ENCODE measurements around the gene HYLS1. TPM values are rescaled to one million over a fixed set of nuclear protein-coding genes. Genes with fewer than 3 reads are reported as not detected.

HYLS1 gene
- total RNA-seq, 1 experiment from 2014 or later, result 8.6 TPM

DNA sequence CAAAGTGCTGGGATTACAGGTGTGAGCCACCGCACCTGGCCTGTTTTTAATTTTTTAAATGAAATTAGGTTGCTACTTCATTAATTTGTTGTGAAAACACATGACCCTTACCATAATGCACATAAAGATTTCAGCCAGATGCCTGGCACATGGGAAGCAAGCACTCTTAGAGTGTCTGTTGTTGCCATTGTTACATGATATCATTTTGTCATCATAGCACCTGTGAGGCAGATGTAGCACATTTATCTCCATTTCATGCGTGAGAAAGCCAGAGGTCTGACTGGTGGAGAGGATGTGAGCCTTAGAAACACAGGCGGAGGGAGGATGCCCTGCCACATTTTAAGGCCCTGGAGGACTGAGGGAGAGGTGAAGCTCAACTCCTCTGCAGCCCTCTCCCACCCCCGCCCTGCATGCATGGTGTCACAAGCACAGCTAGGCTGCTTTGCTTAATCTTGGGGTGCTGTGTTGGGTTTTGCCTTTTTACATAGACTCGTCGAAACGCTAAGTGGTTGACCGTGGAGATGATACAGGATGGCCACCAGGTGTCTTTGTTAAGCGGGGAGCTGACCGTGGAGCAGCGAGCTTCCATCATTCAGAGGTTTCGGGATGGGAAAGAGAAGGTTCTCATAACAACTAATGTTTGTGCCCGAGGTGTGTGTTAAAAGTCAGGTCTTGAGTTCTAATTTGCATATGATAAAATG lies 30.8 kb downstream of the HYLS1 start:
- no peaks in the 10 kb centered on the region for H3K9me3 ChIP-seq (ENCODE audit: control insufficient read depth, low read depth, low read length)
- H3K27me3 ChIP-seq (ENCODE audit: insufficient read depth, low read length), result no peaks in the 10 kb centered on the region
- H4K20me1 ChIP-seq (ENCODE audit: control insufficient read depth, insufficient read depth, insufficient read length), result no peaks in the 10 kb centered on the region
- H3K4me2 ChIP-seq (ENCODE audit: insufficient read depth, insufficient read length, low read length), result no peak overlapping the region
- no peak overlapping the region for H3K9ac ChIP-seq (ENCODE audit: extremely low read depth, insufficient read length, low read length)
- H3K4me1 ChIP-seq (ENCODE audit: insufficient read depth, low read length), result no peaks in the 10 kb centered on the region
- no peak overlapping the region for H3K23ac ChIP-seq (ENCODE audit: insufficient read length, low read depth, low read length)
- no peak overlapping the region for H3K18ac ChIP-seq (ENCODE audit: insufficient read length, low read depth, low read length)
- H3K79me2 ChIP-seq (ENCODE audit: insufficient read depth, low read length), result no peaks in the 10 kb centered on the region
- H3K14ac ChIP-seq (ENCODE audit: insufficient read depth, low read length), result no peak overlapping the region
- H4K8ac ChIP-seq (replicated peaks; ENCODE audit: insufficient read length, low read depth, low read length), result no peak overlapping the region
- no peak overlapping the region for H2BK15ac ChIP-seq (ENCODE audit: low read depth, low read length)
- H2BK5ac ChIP-seq (ENCODE audit: insufficient read length, low read length), result no peak overlapping the region
- Mint-ChIP-seq H3K36me3 (ENCODE audit: insufficient read depth in 1 of 3, low read depth in 3 of 3) (no peaks in the 10 kb centered on the region), H3K27me3 (ENCODE audit: low read depth) (no peaks in the 10 kb centered on the region; the same call in 1 of the 2 replicates), H3K4me1 (peaks cover 2 to 6% of the 10 kb centered on the region in 2 experiments; a peak in 3 of 4 replicates), H3K27ac (no peak overlapping the region), H3K4me3 (no peak overlapping the region), H3K9me3 (no peaks in the 10 kb centered on the region)
- H2AFZ ChIP-seq (ENCODE audit: low read length), result no peak overlapping the region
- no peak overlapping the region for H2BK120ac ChIP-seq (ENCODE audit: low read depth, low read length, poor library complexity, severe bottlenecking)
- H4K91ac ChIP-seq (ENCODE audit: insufficient read length, low read depth, low read length), result no peak overlapping the region
- H3K4ac ChIP-seq (ENCODE audit: low read depth, low read length), result no peak overlapping the region
- H4K5ac ChIP-seq (ENCODE audit: insufficient read length, low read depth, low read length), result no peak overlapping the region
- H3K56ac ChIP-seq (ENCODE audit: insufficient read length, low read depth, low read length), result no peak overlapping the region
- TF ChIP-seq, protein P1, sequence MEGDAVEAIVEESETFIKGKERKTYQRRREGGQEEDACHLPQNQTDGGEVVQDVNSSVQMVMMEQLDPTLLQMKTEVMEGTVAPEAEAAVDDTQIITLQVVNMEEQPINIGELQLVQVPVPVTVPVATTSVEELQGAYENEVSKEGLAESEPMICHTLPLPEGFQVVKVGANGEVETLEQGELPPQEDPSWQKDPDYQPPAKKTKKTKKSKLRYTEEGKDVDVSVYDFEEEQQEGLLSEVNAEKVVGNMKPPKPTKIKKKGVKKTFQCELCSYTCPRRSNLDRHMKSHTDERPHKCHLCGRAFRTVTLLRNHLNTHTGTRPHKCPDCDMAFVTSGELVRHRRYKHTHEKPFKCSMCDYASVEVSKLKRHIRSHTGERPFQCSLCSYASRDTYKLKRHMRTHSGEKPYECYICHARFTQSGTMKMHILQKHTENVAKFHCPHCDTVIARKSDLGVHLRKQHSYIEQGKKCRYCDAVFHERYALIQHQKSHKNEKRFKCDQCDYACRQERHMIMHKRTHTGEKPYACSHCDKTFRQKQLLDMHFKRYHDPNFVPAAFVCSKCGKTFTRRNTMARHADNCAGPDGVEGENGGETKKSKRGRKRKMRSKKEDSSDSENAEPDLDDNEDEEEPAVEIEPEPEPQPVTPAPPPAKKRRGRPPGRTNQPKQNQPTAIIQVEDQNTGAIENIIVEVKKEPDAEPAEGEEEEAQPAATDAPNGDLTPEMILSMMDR (conservative IDR thresholded peaks at IDR 0.05), result peak; percentile 52
- no peak overlapping the region for H2BK12ac ChIP-seq (ENCODE audit: insufficient read length, low read depth, low read length)
- WGBS (ENCODE audit: extremely low coverage, insufficient read length, low lambda C conversion rate), result no CpG with 5 or more reads among the region's 13 CpGs
- no peak overlapping the region for H3K27ac ChIP-seq (ENCODE audit: insufficient read length, low read depth, low read length)
- no peaks in the 10 kb centered on the region for H3K23me2 ChIP-seq (ENCODE audit: insufficient read length, low read depth, low read length, poor library complexity, severe bottlenecking)
- H2AK5ac ChIP-seq (ENCODE audit: insufficient read length, low read length), result no peak overlapping the region
- H3K79me1 ChIP-seq (ENCODE audit: insufficient read depth, low read depth, low read length, poor library complexity, severe bottlenecking), result no peaks in the 10 kb centered on the region
- DNase-seq, result no peak
- H3T11ph ChIP-seq (ENCODE audit: low read length), result no peak overlapping the region
- no peak overlapping the region for H2BK20ac ChIP-seq (ENCODE audit: low read depth, low read length, poor library complexity, severe bottlenecking)

All from H9 (cell line).